Keratinocyte (primary cell): ENCODE measurements around the gene ADAMTS15. TPM values are rescaled to one million over a fixed set of nuclear protein-coding genes. Genes with fewer than 3 reads are reported as not detected.

Experiments
- DNase-seq: peaks from one replicate; pipeline ENCODE4 v3.0.0-alpha.2; 2011; ENCODE audit warnings: low read depth, missing footprints, low spot score
- FAIRE-seq: peaks from 2 replicates; lab custom pipeline; 2011; peaks lifted over from hg19 to GRCh38; lab: Jason Lieb, UNC
- H2AFZ ChIP-seq: 2 replicates; pipeline ENCODE4 v1.6.0; 2012; ENCODE audit warnings: low read length, control low read depth, inconsistent platforms; ENCODE audit not compliant: control insufficient read depth
- H3K27ac ChIP-seq: 2 replicates; pipeline ENCODE4 v1.5.1; 2011; ENCODE audit warnings: low read length; ENCODE audit not compliant: control insufficient read depth, insufficient read depth
- H3K27me3 ChIP-seq: 3 replicates; pipeline ENCODE4 v1.6.0; 2011; ENCODE audit warnings: low read length; ENCODE audit not compliant: control insufficient read depth, insufficient read depth; ENCODE audit errors: extremely low read depth
- H3K36me3 ChIP-seq, 2 experiments: 2 replicates in 1 of 2; 3 replicates in 1 of 2; pipeline ENCODE4 v1.5.1; 2011; ENCODE audit warnings: low read length in 2 of 2, mild to moderate bottlenecking in 1 of 2; ENCODE audit not compliant: control insufficient read depth in 2 of 2, insufficient read depth in 2 of 2; ENCODE audit errors: extremely low read depth in 1 of 2
- H3K4me1 ChIP-seq: 3 replicates; pipeline ENCODE4 v1.5.1; 2011; ENCODE audit warnings: low read length; ENCODE audit not compliant: control insufficient read depth, insufficient read depth; ENCODE audit errors: extremely low read depth
- H3K4me2 ChIP-seq: 3 replicates; pipeline ENCODE4 v1.6.0; 2011; ENCODE audit warnings: low read depth, low read length; ENCODE audit not compliant: control insufficient read depth, insufficient read depth; ENCODE audit errors: extremely low read depth
- H3K4me3 ChIP-seq, 3 experiments: fragments of 200-600 bp in 1 of 3; sonication (generic) in 1 of 3; 2 replicates in 2 of 3; 3 replicates in 1 of 3; pipeline ENCODE4 v1.5.1; 2011 to 2016; ENCODE audit warnings: low read length in 3 of 3, mild to moderate bottlenecking in 3 of 3, control low read depth in 2 of 3, inconsistent platforms in 1 of 3, low read depth in 1 of 3, mixed read lengths in 1 of 3, mixed run types in 1 of 3, moderate library complexity in 1 of 3; ENCODE audit not compliant: control insufficient read depth in 2 of 3, insufficient read depth in 2 of 3; ENCODE audit errors: extremely low read depth in 1 of 3
- H3K79me2 ChIP-seq: 2 replicates; pipeline ENCODE4 v1.6.0; 2012; ENCODE audit warnings: low read length; ENCODE audit not compliant: control insufficient read depth, insufficient read depth
- H3K9ac ChIP-seq: 3 replicates; pipeline ENCODE4 v1.6.0; 2011; ENCODE audit warnings: low read length; ENCODE audit not compliant: control insufficient read depth, insufficient read depth; ENCODE audit errors: extremely low read depth
- H3K9me1 ChIP-seq: 3 replicates; pipeline ENCODE4 v1.6.0; 2011; ENCODE audit warnings: low read length; ENCODE audit not compliant: control insufficient read depth, insufficient read depth; ENCODE audit errors: extremely low read depth
- H3K9me3 ChIP-seq: 2 replicates; pipeline ENCODE4 v1.5.1; 2012; ENCODE audit warnings: low read depth, low read length; ENCODE audit not compliant: control insufficient read depth
- H4K20me1 ChIP-seq: 3 replicates; pipeline ENCODE4 v1.6.0; 2011; ENCODE audit warnings: low read length; ENCODE audit not compliant: control insufficient read depth, insufficient read depth; ENCODE audit errors: extremely low read depth
- EZH2 ChIP-seq: IDR thresholded peaks from one replicate; pipeline ENCODE4 v1.6.1; 2012; ENCODE audit warnings: inconsistent platforms, mild to moderate bottlenecking, low read length, moderate library complexity
- dilution Hi-C: fragments of 300-500 bp; cut with MboI; formaldehyde crosslinking; loops from one replicate; pipeline ENCODE4 v1.7.0; 2020; ENCODE audit warnings: low sequenced_read_pairs; ENCODE audit not compliant: extremely low pct_ligation_motif_present
- polyA plus RNA-seq, 5 experiments: library from polyadenylated mRNA; depleted of rRNA in 3 of 5; stranded (reverse) in 3 of 5; stranded (forward) in 1 of 5; unstranded in 1 of 5; fragments of >200 nt; gene quantifications; 1 replicate in 1 of 5; 2 replicates in 3 of 5; 3 replicates in 1 of 5; pipeline versions ENCODE4 v1.2.1 to v1.2.3, GENCODE V29; 2011 to 2012; ENCODE audit warnings: missing spikeins in 2 of 5, low read depth in 1 of 5, low replicate concordance in 1 of 5
- TF ChIP-seq, protein P1 (sequence below), 3 experiments: IDR thresholded peaks in 1 of 3; conservative IDR thresholded peaks in 1 of 3; optimal IDR thresholded peaks in 1 of 3; 2 replicates in 2 of 3; 3 replicates in 1 of 3; pipeline versions ENCODE3 to v1.5.1; 2011; ENCODE audit warnings: low read length in 3 of 3, mild to moderate bottlenecking in 3 of 3, moderate library complexity in 2 of 3, control low read depth in 1 of 3, inconsistent platforms in 1 of 3; ENCODE audit not compliant: insufficient read depth in 2 of 3; ENCODE audit errors: extremely low read depth in 1 of 3

The ADAMTS15 gene
- polyA plus RNA-seq, 1 donor (not counting 4 experiments of a cell fraction or from before 2014, with no cell fraction given) = 0.30 TPM

DNA sequence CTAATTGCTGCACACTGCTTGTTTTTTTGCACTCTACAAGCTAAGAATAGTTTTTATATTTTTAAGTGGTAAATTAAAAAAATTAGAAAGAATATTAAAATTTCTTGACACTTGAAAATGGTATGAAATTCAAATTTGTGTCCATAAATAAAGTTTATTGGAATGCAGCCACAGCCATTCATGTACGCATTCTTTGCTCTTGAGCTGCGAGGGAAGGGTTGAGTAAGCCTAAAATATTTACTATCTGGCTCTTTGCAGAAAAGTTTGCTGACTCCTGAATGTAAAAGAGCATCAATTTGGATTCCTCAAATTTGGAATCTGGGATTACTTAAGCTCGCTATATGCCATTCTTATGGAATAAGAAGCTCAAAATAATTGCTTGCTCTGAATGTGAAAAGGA is 16.6 kb upstream of the ADAMTS15 start:
- no peaks in the 10 kb centered on the region for H3K79me2 ChIP-seq

DNA sequence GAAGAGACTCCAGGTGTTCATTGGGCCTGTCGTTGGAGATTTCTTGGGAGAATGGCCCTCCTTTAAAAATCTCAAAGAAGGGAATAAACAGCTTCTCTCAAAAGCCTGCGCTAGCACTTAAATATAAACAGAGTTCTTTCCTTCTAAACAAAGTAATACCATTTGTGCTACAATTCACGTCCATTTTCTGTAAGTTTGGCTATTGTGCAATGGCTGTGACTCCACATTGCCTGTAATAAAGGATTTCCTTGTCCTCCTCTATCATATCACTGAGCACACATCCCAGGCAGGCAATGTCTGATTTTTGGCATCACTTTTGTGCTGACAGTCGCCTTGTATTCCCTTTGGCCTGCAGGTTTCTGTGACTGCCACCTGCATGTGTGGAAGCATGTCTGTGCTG is 15.1 kb upstream of the ADAMTS15 start:
- Histone ChIP-seq H3K4me1 (peaks cover 35% of the 10 kb centered on the region), H3K4me2 (no peak overlapping the region), H3K27me3 (peaks cover 24% of the 10 kb centered on the region), H3K9me1 (no peaks in the 10 kb centered on the region), H4K20me1 (no peaks in the 10 kb centered on the region), H3K36me3 (no peaks in the 10 kb centered on the region), H3K79me2 (no peaks in the 10 kb centered on the region), H3K9me3 (no peaks in the 10 kb centered on the region), H3K27ac (no peak overlapping the region), H3K4me3 (no peak overlapping the region), H3K9ac (no peak overlapping the region), H2AFZ (no peak overlapping the region)
- DNase-seq (no peak), FAIRE-seq (no peak)
- TF ChIP-seq EZH2 = no peak
- TF ChIP-seq, protein P1, sequence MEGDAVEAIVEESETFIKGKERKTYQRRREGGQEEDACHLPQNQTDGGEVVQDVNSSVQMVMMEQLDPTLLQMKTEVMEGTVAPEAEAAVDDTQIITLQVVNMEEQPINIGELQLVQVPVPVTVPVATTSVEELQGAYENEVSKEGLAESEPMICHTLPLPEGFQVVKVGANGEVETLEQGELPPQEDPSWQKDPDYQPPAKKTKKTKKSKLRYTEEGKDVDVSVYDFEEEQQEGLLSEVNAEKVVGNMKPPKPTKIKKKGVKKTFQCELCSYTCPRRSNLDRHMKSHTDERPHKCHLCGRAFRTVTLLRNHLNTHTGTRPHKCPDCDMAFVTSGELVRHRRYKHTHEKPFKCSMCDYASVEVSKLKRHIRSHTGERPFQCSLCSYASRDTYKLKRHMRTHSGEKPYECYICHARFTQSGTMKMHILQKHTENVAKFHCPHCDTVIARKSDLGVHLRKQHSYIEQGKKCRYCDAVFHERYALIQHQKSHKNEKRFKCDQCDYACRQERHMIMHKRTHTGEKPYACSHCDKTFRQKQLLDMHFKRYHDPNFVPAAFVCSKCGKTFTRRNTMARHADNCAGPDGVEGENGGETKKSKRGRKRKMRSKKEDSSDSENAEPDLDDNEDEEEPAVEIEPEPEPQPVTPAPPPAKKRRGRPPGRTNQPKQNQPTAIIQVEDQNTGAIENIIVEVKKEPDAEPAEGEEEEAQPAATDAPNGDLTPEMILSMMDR (optimal IDR thresholded peaks at IDR 0.05 in 1 of 3, IDR thresholded peaks at IDR 0.05 in 1 of 3, conservative IDR thresholded peaks at IDR 0.05 in 1 of 3; ENCODE audit: extremely low read depth in 1 of 3, insufficient read depth in 2 of 3, low read length in 3 of 3) = no peak
- dilution Hi-C loops = no loop called here

More for the DNA sequence above, 16.6 kb upstream of the ADAMTS15 start:
- Histone ChIP-seq H3K9ac (no peak overlapping the region), H3K9me3 (no peaks in the 10 kb centered on the region), H3K4me2 (no peak overlapping the region), H3K4me3 (no peak overlapping the region), H3K27me3 (peaks cover 40% of the 10 kb centered on the region), H3K9me1 (no peaks in the 10 kb centered on the region), H3K27ac (no peak overlapping the region), H3K36me3 (no peaks in the 10 kb centered on the region), H2AFZ (no peak overlapping the region), H4K20me1 (no peaks in the 10 kb centered on the region), H3K4me1 (peaks cover 20% of the 10 kb centered on the region)
- DNase-seq (no peak), FAIRE-seq (no peak)
- dilution Hi-C loops = no loop called here
- TF ChIP-seq, protein P1 (optimal IDR thresholded peaks at IDR 0.05 in 1 of 3, IDR thresholded peaks at IDR 0.05 in 1 of 3, conservative IDR thresholded peaks at IDR 0.05 in 1 of 3; ENCODE audit: extremely low read depth in 1 of 3, insufficient read depth in 2 of 3, low read length in 3 of 3) = no peak
- TF ChIP-seq EZH2 = no peak
